HG03520 (cell line): Measurements from ENCODE around the gene INTS1.

ENCODE experiments used
- ATAC-seq: cut with Tn5 transposase; IDR thresholded peaks from one replicate; pipeline ENCODE4 v1.9.1; 2021; ENCODE audit warnings: mild to moderate bottlenecking, moderate library complexity; ENCODE audit not compliant: unreplicated experiment

The INTS1 gene

GRCh38 chr7:1492221-1492620, 12.0 kb downstream of the INTS1 start:
- no peak for ATAC-seq

GRCh38 chr7:1490837-1491236, 13.4 kb downstream of the INTS1 start:
- no peak for ATAC-seq

GRCh38 chr7:1489336-1489735, 14.9 kb downstream of the INTS1 start:
- no peak for ATAC-seq

- no peak for ATAC-seq
These were observed 16.2 kb downstream of the INTS1 start for GRCh38 chr7:1488016-1488415.

- no peak for ATAC-seq
These were observed 16.7 kb downstream of the INTS1 start for GRCh38 chr7:1487466-1487865.

DNA sequence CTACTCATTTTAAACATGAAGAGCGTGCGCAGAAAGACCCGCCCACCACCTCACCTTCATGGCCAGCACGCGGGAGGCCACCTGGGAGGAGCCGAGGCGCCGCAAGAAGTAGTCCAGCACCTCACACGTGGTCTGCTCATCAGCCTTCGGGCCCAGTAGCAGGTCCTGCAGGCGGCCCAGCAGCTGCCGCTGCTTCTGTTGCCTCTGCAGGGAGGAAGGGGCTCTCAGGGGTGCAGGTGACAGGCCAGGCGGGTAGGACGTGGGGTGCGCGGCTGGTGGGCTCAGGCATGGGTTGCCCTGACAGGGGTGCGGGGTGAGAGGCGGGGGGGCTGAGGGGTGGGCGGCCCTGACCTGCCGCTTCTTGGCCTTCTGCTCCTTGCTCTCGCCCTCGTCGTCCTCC, 17.6 kb downstream of the INTS1 start:
- no peak for ATAC-seq

DNA sequence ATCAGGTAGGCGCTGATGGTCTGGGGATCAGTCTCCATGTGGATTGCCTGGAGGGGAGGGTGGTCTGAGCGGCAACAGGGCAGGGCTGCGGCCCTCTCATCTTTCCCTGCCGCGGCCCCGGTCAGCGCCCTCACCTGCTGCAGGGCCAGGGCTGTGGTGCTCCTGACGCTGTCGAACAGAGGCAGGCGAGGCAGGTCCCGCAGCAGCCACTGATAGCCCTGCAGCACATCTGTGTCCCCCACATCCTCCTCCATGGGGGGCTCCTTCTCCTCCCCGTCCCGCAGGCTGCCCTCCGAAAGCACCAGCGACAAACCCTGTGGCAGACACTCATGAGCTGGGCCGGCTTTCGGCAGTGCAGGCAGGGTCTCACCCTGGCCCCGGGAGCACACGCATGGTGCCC, 19.0 kb downstream of the INTS1 start:
- no peak for ATAC-seq

DNA sequence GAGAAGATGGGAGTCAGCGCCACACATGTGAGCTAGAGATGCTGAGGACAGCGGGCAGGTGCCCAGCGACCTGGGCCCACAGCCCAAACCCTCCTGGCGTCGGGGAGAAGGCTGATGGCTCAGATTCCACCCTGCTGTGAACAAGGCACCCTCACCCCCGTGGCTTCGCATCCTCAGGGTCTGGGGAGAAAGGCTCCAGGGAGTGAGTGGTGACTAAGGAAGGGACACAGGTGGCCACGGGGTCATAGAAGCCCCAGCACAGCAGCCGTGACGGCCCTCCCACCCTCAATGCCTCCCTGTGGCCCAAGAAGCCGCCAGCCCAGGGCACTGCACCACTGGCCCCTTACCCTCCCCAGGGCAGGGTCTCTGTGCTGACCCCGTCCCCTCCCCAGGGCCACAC, 19.6 kb downstream of the INTS1 start:
- ATAC-seq: no peak

- no peak for ATAC-seq
These were observed 20.4 kb downstream of the INTS1 start for GRCh38 chr7:1483536-1484505.

GRCh38 chr7:1483079-1483478, 21.1 kb downstream of the INTS1 start:
- no peak for ATAC-seq

DNA sequence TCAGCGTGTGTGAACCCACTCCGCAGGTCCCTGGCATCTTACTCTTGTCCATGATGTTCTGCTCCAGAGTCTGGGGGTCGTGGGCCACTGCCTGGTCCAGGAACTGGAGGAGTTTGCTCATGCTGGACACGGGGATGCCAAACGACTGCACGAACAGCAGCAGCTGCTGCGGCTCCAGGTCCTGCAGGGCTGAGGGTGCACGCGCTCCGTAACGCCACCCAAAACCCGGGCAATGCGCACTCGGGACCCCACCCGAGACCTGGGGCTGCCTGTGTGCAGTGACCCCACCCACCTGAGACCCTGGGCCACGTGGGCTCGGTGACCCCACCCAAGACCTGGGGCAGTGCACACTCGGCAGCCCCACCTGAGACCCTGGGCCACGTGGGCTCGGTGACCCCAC, 22.9 kb downstream of the INTS1 start:
- no peak for ATAC-seq

DNA sequence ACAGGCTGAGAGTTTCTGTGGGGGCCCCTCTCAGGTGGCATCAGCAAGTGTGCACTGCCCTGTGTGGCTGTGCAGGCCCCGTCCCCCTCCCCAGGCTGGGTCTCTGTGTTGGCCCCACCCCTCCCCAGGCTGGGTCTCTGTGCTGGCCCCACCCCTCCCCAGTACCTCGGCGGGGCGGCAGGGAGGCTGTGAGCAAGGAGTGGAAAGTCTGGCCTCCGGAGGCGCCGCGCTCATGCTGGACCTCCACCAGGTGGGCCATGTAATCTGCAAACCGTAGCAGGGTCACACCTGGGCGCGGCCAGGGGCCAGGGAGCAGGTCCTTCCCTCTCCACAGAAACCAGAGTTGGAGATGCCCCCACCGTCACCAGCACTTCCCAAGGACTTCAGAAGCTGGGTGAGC, 23.5 kb downstream of the INTS1 start:
- ATAC-seq: no peak

- no peak for ATAC-seq
These were observed 24.9 kb downstream of the INTS1 start for GRCh38 chr7:1479287-1479686.

- no peak for ATAC-seq
These were observed 25.7 kb downstream of the INTS1 start for GRCh38 chr7:1478480-1478879.

DNA sequence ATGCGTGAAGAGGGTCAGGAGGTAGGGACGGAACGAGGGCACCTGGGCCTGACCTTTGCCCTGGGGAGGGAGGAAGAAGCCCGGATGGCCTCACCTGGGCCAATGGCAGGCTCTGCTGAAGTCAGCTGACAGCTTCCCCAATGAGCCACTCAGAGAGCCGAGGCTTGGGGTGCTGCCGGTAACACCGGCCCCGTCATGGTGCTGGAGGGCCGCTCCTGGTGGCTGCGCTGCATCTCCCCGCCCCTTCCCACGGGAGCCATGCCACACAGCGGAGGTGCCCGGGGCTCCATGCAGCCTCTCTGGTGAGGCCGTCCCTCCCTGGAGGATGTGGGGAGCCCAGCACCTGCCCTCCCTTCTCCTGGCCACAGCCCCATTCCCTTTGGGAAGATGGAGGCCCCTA, 27.3 kb downstream of the INTS1 start:
- no peak for ATAC-seq

GRCh38 chr7:1475991-1476390, 28.2 kb downstream of the INTS1 start:
- no peak for ATAC-seq

GRCh38 chr7:1475393-1475792, 28.8 kb downstream of the INTS1 start:
- ATAC-seq: no peak

- no peak for ATAC-seq
These were observed 29.5 kb downstream of the INTS1 start for GRCh38 chr7:1474736-1475135.

- ATAC-seq: no peak
These were observed 30.2 kb downstream of the INTS1 start for GRCh38 chr7:1473864-1474512.

DNA sequence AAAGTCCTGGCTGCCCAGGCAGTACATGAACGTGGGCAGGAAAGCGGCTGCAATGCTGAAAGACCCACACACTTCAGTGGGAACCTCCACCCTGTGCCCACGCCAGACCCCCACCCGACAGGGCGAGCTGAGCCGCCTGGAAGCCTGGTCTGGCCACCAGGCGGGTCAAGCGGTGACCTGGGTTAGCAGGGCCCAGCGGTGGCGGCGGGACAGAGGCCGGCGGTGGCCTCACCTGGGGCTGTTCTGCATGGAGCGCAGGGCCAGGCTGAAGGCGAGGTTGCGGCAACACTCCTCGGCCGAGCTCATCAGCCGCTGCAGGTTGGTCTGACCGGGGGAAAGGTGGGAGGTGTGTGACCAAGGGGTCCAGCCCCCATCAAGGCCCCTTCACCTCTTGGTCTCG, 33.3 kb downstream of the INTS1 start:
- ATAC-seq: no peak

GRCh38 chr7:1468643-1469298, 35.4 kb downstream of the INTS1 start:
- ATAC-seq: no peak

DNA sequence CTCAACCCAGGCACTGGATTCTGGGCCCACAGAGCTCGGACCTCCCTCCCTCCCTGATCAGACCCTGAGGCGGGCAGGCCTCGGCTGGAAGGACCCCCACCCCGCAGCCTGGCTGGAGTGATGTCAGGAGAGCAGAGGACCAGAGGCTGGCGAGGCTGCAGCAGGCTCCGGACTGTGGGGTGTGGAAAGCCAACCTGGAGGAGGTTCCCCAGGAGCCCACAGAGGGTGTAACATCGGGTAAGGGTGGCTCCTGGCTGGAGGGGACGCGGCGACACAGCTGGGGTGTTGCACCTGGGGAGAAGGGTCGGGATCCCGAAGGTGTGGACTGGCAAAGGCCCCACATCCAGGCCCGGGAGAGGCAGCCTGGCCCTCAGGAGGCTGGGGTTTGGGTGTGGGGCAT, 36.0 kb downstream of the INTS1 start:
- ATAC-seq: no peak
